ENCODE results near the gene CCNK.

The CCNK gene

GRCh38 chr14:99435327-99435726, 45.9 kb upstream of the CCNK start:
- peaks cover 43% of the 10 kb centered on the region for H3K36me3 ChIP-seq (ENCODE audit: control insufficient read depth, low read length)
- H3K79me2 ChIP-seq (ENCODE audit: control insufficient read depth, low read length), result peaks cover 5% of the 10 kb centered on the region; the same call in 1 of the 2 replicates
- no peak overlapping the region for H3K4me2 ChIP-seq (ENCODE audit: low read length)
- no peaks in the 10 kb centered on the region for H3K9me3 ChIP-seq (ENCODE audit: control insufficient read depth, insufficient read depth, low read length)
- H3K27me3 ChIP-seq (ENCODE audit: control insufficient read depth, low read length), result no peaks in the 10 kb centered on the region
- H3K27ac ChIP-seq (ENCODE audit: low read depth, low read length), result no peak overlapping the region
- H3K4me1 ChIP-seq (ENCODE audit: control insufficient read depth, low read length), result peaks cover 14% of the 10 kb centered on the region
- TF ChIP-seq EZH2phosphoT487 (IDR thresholded peaks at IDR 0.05; ENCODE audit: borderline replicate concordance, low read length), result no peak
- no peak for TF ChIP-seq CTCF (IDR thresholded peaks at IDR 0.05; ENCODE audit: low read depth, low read length, poor library complexity, severe bottlenecking)
- H4K20me1 ChIP-seq (ENCODE audit: control insufficient read depth, insufficient read depth, low read depth, low read length), result no peaks in the 10 kb centered on the region
- H3K9me2 ChIP-seq (replicated peaks; ENCODE audit: control insufficient read depth, low read length), result no peaks in the 10 kb centered on the region
- no peaks in the 10 kb centered on the region for H3F3A ChIP-seq (ENCODE audit: control insufficient read depth, insufficient read depth)
- H3K4me3 ChIP-seq (ENCODE audit: low read length), result no peak overlapping the region

GRCh38 chr14:99436247-99437180, 44.7 kb upstream of the CCNK start:
- no peaks in the 10 kb centered on the region for H3K79me2 ChIP-seq (ENCODE audit: control insufficient read depth, low read length)
- peaks cover 38% of the 10 kb centered on the region for H3K36me3 ChIP-seq (ENCODE audit: control insufficient read depth, low read length)

GRCh38 chr14:99437706-99438105, 43.5 kb upstream of the CCNK start:
- Histone ChIP-seq H3F3A (ENCODE audit: control insufficient read depth, insufficient read depth) (no peaks in the 10 kb centered on the region), H3K79me2 (ENCODE audit: control insufficient read depth, low read length) (no peaks in the 10 kb centered on the region), H4K20me1 (ENCODE audit: control insufficient read depth, insufficient read depth, low read depth, low read length) (no peaks in the 10 kb centered on the region), H3K9me2 (replicated peaks; ENCODE audit: control insufficient read depth, low read length) (no peaks in the 10 kb centered on the region), H3K36me3 (ENCODE audit: control insufficient read depth, low read length) (peaks cover 40% of the 10 kb centered on the region), H3K27ac (ENCODE audit: low read depth, low read length) (no peak overlapping the region), H3K4me3 (ENCODE audit: low read length) (no peak overlapping the region), H3K9me3 (ENCODE audit: control insufficient read depth, insufficient read depth, low read length) (no peaks in the 10 kb centered on the region), H3K4me1 (ENCODE audit: control insufficient read depth, low read length) (0 out of 2 replicates have a peak, but pooled peaks cover 5% of the 10 kb centered on the region), H3K27me3 (ENCODE audit: control insufficient read depth, low read length) (no peaks in the 10 kb centered on the region), H3K4me2 (ENCODE audit: low read length) (no peak overlapping the region)
- no peak for TF ChIP-seq CTCF (IDR thresholded peaks at IDR 0.05; ENCODE audit: low read depth, low read length, poor library complexity, severe bottlenecking)
- no peak for TF ChIP-seq EZH2phosphoT487 (IDR thresholded peaks at IDR 0.05; ENCODE audit: borderline replicate concordance, low read length)

More at GRCh38 chr14:99436247-99437180, 44.7 kb upstream of the CCNK start:
- H3K27ac ChIP-seq (ENCODE audit: low read depth, low read length), result no peak overlapping the region
- no peaks in the 10 kb centered on the region for H4K20me1 ChIP-seq (ENCODE audit: control insufficient read depth, insufficient read depth, low read depth, low read length)
- H3K4me3 ChIP-seq (ENCODE audit: low read length), result no peak overlapping the region
- H3K9me2 ChIP-seq (replicated peaks; ENCODE audit: control insufficient read depth, low read length), result no peaks in the 10 kb centered on the region
- H3K9me3 ChIP-seq (ENCODE audit: control insufficient read depth, insufficient read depth, low read length), result no peaks in the 10 kb centered on the region
- no peaks in the 10 kb centered on the region for H3F3A ChIP-seq (ENCODE audit: control insufficient read depth, insufficient read depth)
- no peak overlapping the region for H3K4me2 ChIP-seq (ENCODE audit: low read length)
- H3K4me1 ChIP-seq (ENCODE audit: control insufficient read depth, low read length), result 0 out of 2 replicates have a peak, but pooled peaks cover 5% of the 10 kb centered on the region
- TF ChIP-seq CTCF (IDR thresholded peaks at IDR 0.05; ENCODE audit: low read depth, low read length, poor library complexity, severe bottlenecking) (no peak), EZH2phosphoT487 (IDR thresholded peaks at IDR 0.05; ENCODE audit: borderline replicate concordance, low read length) (no peak)
- no peaks in the 10 kb centered on the region for H3K27me3 ChIP-seq (ENCODE audit: control insufficient read depth, low read length)
